Fibroblast of mammary gland (primary cell): Measurements from ENCODE around the gene ELMO1.

Experiments
- DNase-seq: peaks from one replicate; pipeline ENCODE4 v3.0.0-alpha.2; 2010; ENCODE audit warnings: low read depth
- H3K4me3 ChIP-seq: 2 replicates; pipeline ENCODE4 v1.5.1; 2011; ENCODE audit warnings: low read depth, mild to moderate bottlenecking, low read length, moderate library complexity; ENCODE audit not compliant: control insufficient read depth
- CTCF ChIP-seq: conservative IDR thresholded peaks from 2 replicates; pipeline ENCODE4 v1.5.1; 2011; ENCODE audit warnings: low read depth, low read length, inconsistent platforms; ENCODE audit not compliant: control insufficient read depth, insufficient read depth

Gene ELMO1

GRCh38 chr7:37364856-37365255, 83.8 kb downstream of the ELMO1 start:
- no peak overlapping the region for H3K4me3 ChIP-seq
- no peak for TF ChIP-seq CTCF

GRCh38 chr7:37363536-37364491, 84.8 kb downstream of the ELMO1 start:
- DNase-seq: no peak
- TF ChIP-seq CTCF: no peak
- no peak overlapping the region for H3K4me3 ChIP-seq

More at GRCh38 chr7:37364856-37365255, 83.8 kb downstream of the ELMO1 start:
- DNase-seq: no peak

- no peak for TF ChIP-seq CTCF
- no peak overlapping the region for H3K4me3 ChIP-seq
- DNase-seq: no peak
Observed at GRCh38 chr7:37362802-37363201, 85.9 kb downstream of the ELMO1 start.

DNA sequence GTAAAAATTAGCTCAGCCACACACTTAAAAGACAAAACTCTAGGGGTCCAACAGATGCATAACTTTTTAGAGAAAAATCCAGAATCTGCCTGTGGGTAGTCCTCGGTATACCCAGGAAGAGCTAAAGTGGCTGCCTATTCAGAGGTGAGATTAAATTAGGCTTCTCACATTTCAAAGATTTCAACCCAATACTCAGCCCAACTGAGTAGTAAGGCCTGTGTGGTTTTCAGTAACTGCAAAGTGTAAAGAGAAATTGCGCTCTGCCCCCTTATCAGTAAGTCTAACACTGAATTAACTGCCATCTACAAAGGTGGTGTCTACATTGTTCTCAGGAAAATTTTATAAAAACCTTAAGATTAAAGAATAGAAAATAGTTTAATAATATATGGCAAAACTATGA, 88.2 kb downstream of the ELMO1 start:
- DNase-seq: no peak
- H3K4me3 ChIP-seq: no peak overlapping the region
- no peak for TF ChIP-seq CTCF

DNA sequence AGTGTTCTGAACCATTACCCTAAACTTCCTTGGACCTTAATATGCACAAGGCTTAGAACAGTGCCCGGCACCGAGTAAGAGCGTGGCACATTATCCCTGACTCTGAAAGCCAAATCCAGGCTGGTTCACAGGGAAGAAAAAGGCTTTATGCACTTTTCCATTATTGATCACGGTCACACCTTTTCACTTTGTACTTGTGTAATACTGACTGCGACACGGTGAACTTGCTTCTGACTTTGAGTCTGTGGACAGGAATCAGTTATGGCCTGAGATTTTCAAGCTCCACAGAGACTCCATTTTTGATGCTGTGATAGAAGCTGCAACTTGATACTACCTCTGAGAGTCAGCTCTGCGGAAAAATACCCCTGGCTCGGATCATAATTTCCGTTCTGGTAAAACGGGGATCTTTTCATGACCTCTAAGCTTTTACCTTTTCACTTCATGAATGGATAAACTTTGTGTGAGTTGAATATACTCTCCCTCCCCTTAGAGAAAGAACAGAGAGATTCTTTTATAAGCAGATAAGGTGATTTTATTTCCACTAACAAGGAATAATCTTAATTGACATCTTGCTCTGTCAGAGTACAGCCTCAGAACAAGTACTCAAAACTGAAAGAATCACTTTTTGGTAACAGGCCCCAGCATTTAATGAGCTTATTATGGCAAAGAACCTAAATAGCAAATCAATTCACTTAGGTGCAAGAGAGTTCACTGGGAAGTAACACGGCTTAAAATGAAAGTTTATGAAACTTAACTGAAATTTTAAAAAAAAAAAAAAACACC, 88.8 kb downstream of the ELMO1 start:
- no peak for DNase-seq
- TF ChIP-seq CTCF: no peak
- no peak overlapping the region for H3K4me3 ChIP-seq

GRCh38 chr7:37359180-37359579, 89.5 kb downstream of the ELMO1 start:
- no peak for TF ChIP-seq CTCF
- no peak for DNase-seq

More at GRCh38 chr7:37359180-37359579, 89.5 kb downstream of the ELMO1 start:
- H3K4me3 ChIP-seq: no peak overlapping the region
